Karpas-422 (cell line): ENCODE results near the gene DTYMK. TPM values are rescaled to one million over a fixed set of nuclear protein-coding genes. Genes with fewer than 3 reads are reported as not detected.

ENCODE experiments used
- DNase-seq: peaks from one replicate; pipeline ENCODE4 v3.0.0-alpha.2; 2015
- H2AFZ ChIP-seq: fragments of 200-600 bp; sonication (generic); 2 replicates; pipeline ENCODE4 v1.6.1; 2014; ENCODE audit warnings: antibody characterized with exemption, low read length, mixed read lengths
- H3K27ac ChIP-seq: fragments of 200-600 bp; sonication (generic); 2 replicates; pipeline ENCODE4 v1.5.1; 2014; ENCODE audit warnings: mild to moderate bottlenecking, low read length, moderate library complexity
- H3K27me3 ChIP-seq: fragments of 200-600 bp; sonication (generic); 2 replicates; pipeline ENCODE4 v1.6.1; 2014; ENCODE audit warnings: low read length, mixed read lengths
- H3K36me3 ChIP-seq: fragments of 200-600 bp; sonication (generic); 2 replicates; pipeline ENCODE4 v1.6.1; 2014; ENCODE audit warnings: low read length, mixed read lengths; ENCODE audit not compliant: insufficient read depth
- H3K4me1 ChIP-seq: fragments of 200-600 bp; sonication (generic); 2 replicates; pipeline ENCODE4 v1.6.1; 2014; ENCODE audit warnings: mild to moderate bottlenecking, low read length, mixed read lengths
- H3K4me2 ChIP-seq: fragments of 200-600 bp; sonication (generic); 2 replicates; pipeline ENCODE4 v1.6.1; 2014; ENCODE audit warnings: low read length, low read depth, mild to moderate bottlenecking; ENCODE audit not compliant: poor library complexity, severe bottlenecking
- H3K4me3 ChIP-seq: fragments of 200-600 bp; sonication (generic); 2 replicates; pipeline ENCODE4 v1.5.1; 2014; ENCODE audit warnings: mild to moderate bottlenecking, antibody characterized with exemption, low read length, mixed read lengths
- H3K79me2 ChIP-seq: fragments of 200-600 bp; sonication (generic); 2 replicates; pipeline ENCODE4 v1.6.1; 2014; ENCODE audit warnings: mild to moderate bottlenecking, low read length, mixed read lengths
- H3K9ac ChIP-seq: fragments of 200-600 bp; sonication (generic); 2 replicates; pipeline ENCODE4 v1.6.0; 2014; ENCODE audit warnings: low read length
- H3K9me2 ChIP-seq: fragments of 200-600 bp; sonication (generic), shearing (Covaris generic); replicated peaks from 2 replicates; pipeline ENCODE4 v1.6.0; 2014; ENCODE audit warnings: mild to moderate bottlenecking, low read length, moderate library complexity; ENCODE audit not compliant: insufficient read depth
- H3K9me3 ChIP-seq: fragments of 300-700, 200-600 bp; sonication (generic); 2 replicates; pipeline ENCODE4 v1.6.1; 2014; ENCODE audit warnings: low read length, mixed read lengths
- H4K20me1 ChIP-seq: fragments of 200-600 bp; sonication (generic); 2 replicates; pipeline ENCODE4 v1.6.1; 2014; ENCODE audit warnings: mild to moderate bottlenecking, antibody characterized with exemption, low read length, low read depth; ENCODE audit not compliant: insufficient read depth
- total RNA-seq: library from RNA; depleted of rRNA; stranded (reverse); fragments of >200 nt; shearing (Covaris generic); gene quantifications from 2 replicates; pipeline ENCODE4 v1.2.3, GENCODE V29; 2014; ENCODE audit warnings: low replicate concordance

The DTYMK gene
- total RNA-seq, 1 experiment from 2014 or later, result 32.0 TPM

DNA sequence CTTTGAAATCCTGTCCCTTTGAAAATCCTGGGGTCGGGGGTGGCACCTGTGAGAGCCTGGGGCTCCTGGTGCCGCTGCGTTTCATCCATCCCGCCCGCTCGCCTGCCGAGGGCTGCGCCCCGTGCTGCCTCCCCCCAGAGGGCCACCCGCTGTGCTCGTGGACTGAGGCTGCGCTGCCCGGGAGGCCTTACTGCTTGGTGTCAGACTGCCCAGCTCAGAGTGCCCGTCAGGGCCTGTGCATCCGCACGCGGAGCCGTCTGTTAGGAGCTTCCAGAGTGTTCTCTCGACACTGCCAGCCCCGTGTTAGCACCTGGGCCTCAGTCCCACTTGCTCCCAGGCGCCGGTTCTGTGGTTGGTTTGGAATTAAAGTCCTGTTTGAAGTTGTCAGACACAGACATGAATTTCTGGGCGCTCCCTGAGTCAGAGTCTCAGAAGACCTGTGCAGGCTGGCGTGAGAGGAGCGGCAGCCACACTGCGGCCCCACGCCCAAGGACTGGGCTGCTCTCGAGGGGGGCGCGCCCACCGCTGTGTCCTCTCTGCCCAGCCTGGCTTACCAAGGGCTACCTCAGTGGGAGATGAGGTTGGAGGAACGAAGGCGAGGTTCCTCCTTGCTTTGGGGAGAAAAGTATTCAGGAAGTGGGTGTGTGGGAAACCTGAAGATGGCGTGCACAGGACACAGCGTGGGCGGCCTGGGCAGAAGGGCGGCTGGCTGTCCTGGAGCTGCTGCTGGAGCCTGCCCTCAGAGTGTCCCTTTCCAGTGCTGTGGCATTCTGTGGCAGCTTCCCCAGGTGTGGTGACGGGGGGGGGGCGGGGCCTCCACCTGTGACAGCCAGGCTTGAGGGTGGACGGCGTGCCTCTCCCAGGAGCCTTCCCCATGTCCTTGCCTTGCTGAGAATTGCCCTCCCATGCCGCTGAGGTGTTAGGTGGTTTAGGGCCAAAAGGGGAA lies 14.1 kb downstream of the DTYMK start:
- DNase-seq, result no peak
- no peaks in the 10 kb centered on the region for H3K36me3 ChIP-seq

DNA sequence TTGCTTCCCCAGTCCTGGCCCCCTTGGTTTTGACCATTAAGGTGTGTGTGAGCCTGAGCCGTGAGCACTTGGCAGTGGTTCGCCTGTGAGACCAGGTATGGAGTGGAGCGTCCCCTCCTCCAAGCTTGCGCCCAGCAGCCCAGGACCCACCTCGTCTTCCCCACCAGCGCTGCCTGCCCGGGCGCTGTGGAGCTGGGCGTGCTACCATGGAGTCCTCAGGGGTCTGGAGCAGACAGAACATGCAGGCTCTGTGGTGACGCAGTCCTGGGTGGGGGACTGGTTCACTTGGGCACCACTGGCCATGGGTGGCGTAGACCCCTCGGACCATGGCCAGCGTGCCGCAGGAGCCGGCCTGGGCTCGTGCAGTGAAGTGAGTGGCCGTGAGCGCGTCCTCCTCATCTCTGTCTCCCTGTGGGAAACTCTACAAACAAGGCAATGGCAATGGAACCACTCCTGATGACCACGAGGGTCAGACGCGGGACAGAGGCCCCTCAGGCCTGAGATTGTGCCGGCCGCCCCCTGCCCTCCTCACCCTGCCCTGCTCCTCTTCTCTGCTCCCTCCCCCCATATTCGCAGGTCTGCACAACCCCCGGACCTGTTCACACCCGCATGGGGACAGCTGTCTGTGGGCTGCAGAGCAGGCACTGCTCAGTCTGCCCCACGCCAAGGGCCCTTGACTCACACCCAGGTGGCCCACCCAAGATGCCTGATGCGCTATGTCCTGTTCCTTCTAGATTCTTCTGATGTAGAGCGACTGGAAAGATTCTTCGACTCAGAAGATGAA lies 15.0 kb downstream of the DTYMK start:
- DNase-seq, result no peak
- no peaks in the 10 kb centered on the region for H3K36me3 ChIP-seq
- H3K4me3 ChIP-seq, result no peak overlapping the region
- H3K9me2 ChIP-seq, result no peaks in the 10 kb centered on the region
- no peaks in the 10 kb centered on the region for H4K20me1 ChIP-seq
- H3K27me3 ChIP-seq, result no peaks in the 10 kb centered on the region
- H3K4me2 ChIP-seq, result no peak overlapping the region
- H3K9ac ChIP-seq, result no peak overlapping the region
- no peak overlapping the region for H2AFZ ChIP-seq
- H3K9me3 ChIP-seq, result no peaks in the 10 kb centered on the region
- no peaks in the 10 kb centered on the region for H3K79me2 ChIP-seq
- H3K27ac ChIP-seq, result no peak overlapping the region
- no peaks in the 10 kb centered on the region for H3K4me1 ChIP-seq

More for the DNA sequence above, 14.1 kb downstream of the DTYMK start:
- no peaks in the 10 kb centered on the region for H3K9me2 ChIP-seq
- no peaks in the 10 kb centered on the region for H3K27me3 ChIP-seq
- H3K27ac ChIP-seq, result no peak overlapping the region
- H3K4me3 ChIP-seq, result no peak overlapping the region
- H3K4me2 ChIP-seq, result no peak overlapping the region
- no peaks in the 10 kb centered on the region for H4K20me1 ChIP-seq
- no peaks in the 10 kb centered on the region for H3K9me3 ChIP-seq
- H2AFZ ChIP-seq, result no peak overlapping the region
- H3K9ac ChIP-seq, result no peak overlapping the region
- no peaks in the 10 kb centered on the region for H3K79me2 ChIP-seq
- H3K4me1 ChIP-seq, result no peaks in the 10 kb centered on the region

DNA sequence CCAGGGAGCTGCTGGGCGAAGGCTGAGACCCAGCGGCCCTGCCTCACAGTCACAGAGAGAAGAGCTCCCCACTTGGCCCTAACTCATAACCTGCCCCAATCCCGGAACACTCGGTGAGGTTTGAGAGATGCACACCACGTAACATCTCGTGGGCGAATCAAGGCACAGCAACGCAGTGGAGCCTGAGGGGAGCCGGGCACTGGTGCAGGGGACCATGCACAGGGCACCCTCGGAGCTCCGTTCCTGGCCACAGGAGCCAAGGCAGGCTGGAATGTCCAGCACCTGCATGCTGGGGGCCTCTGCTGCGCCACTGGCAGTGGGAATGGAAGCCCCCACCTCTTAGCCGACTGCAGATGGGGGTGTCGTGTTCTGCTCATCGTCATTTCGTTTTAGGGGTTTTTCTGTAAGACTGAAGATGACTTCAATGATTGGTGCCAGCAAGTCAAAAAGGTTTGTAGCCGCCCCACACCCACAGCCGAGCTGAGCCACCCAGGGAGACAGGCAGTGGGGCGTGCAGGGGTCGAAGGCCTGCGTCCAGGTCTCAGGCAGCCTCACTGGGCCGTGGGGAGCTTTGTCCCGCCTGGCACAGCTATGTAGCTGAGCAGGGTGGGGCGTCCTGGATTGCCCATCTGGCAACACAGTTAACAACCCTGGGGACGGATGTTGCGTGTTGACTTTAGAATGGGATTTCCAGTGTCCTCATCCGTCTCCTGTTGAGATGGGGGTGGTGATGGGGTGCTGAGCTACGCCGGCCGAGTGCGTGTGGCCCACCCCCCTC lies 16.1 kb downstream of the DTYMK start:
- H4K20me1 ChIP-seq, result peaks cover 4% of the 10 kb centered on the region; the same call in 1 of the 2 replicates
- no peaks in the 10 kb centered on the region for H3K9me2 ChIP-seq
- H3K9ac ChIP-seq, result no peak overlapping the region
- no peaks in the 10 kb centered on the region for H3K27me3 ChIP-seq
- no peaks in the 10 kb centered on the region for H3K9me3 ChIP-seq
- no peak overlapping the region for H3K4me2 ChIP-seq
- 0 out of 2 replicates have a peak, but pooled peaks cover 2% of the 10 kb centered on the region for H3K36me3 ChIP-seq
- H3K4me1 ChIP-seq, result no peaks in the 10 kb centered on the region
- no peak for DNase-seq
- H3K27ac ChIP-seq, result no peak overlapping the region
- H3K4me3 ChIP-seq, result no peak overlapping the region
- no peak overlapping the region for H2AFZ ChIP-seq
- no peaks in the 10 kb centered on the region for H3K79me2 ChIP-seq

DNA sequence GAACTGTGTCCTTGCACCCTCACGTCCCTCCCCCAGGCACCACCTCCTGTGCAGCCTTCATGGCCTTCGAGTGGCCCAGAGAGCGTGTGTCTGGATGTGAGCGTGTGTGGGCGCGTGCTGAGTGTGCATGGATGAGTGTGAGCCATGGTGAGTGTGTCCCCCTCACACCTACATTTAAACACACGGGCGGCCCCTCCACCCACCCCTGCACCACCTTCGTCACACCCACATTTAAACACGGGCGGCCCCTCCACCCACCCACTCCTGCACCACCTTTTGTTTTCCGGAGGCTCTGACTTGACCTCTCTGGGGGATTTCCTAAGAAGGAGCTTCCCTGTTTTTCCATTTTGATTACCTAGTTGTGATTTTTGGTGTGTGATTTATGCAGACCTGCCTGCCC lies 17.8 kb downstream of the DTYMK start:
- Histone ChIP-seq H3K4me1 (no peaks in the 10 kb centered on the region), H3K9ac (no peak overlapping the region), H3K36me3 (0 out of 2 replicates have a peak, but pooled peaks cover 2% of the 10 kb centered on the region), H3K4me3 (no peak overlapping the region), H3K79me2 (no peaks in the 10 kb centered on the region), H4K20me1 (peaks cover 4% of the 10 kb centered on the region; the same call in 1 of the 2 replicates), H3K27me3 (no peaks in the 10 kb centered on the region), H3K27ac (no peak overlapping the region), H3K9me3 (no peaks in the 10 kb centered on the region), H3K4me2 (no peak overlapping the region), H2AFZ (no peak overlapping the region), H3K9me2 (no peaks in the 10 kb centered on the region)
- DNase-seq, result no peak

DNA sequence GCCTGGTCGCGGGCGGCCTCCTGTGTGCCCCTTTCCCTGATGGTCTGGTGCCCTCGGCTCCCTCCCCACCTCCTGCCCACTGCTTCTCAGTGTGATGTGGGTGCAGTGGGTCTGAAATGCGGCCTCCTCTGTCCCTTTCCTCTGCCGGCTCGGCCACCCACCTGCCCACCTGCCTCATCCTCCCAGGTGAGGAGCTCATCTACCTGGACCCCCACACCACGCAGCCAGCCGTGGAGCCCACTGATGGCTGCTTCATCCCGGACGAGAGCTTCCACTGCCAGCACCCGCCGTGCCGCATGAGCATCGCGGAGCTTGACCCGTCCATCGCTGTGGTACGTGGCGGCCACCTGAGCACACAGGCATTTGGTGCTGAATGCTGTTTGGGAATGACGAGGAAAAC lies 18.3 kb downstream of the DTYMK start:
- H3K4me3 ChIP-seq, result no peak overlapping the region
- no peak overlapping the region for H3K27ac ChIP-seq
- H3K27me3 ChIP-seq, result no peaks in the 10 kb centered on the region
- no peak overlapping the region for H3K9ac ChIP-seq
- H3K79me2 ChIP-seq, result no peaks in the 10 kb centered on the region
- H4K20me1 ChIP-seq, result peaks cover 4% of the 10 kb centered on the region; the same call in 1 of the 2 replicates
- no peaks in the 10 kb centered on the region for H3K9me2 ChIP-seq
- H3K36me3 ChIP-seq, result 0 out of 2 replicates have a peak, but pooled peaks cover 2% of the 10 kb centered on the region
- no peak overlapping the region for H2AFZ ChIP-seq
- no peak for DNase-seq
- H3K4me2 ChIP-seq, result no peak overlapping the region
- no peaks in the 10 kb centered on the region for H3K9me3 ChIP-seq
- no peaks in the 10 kb centered on the region for H3K4me1 ChIP-seq

DNA sequence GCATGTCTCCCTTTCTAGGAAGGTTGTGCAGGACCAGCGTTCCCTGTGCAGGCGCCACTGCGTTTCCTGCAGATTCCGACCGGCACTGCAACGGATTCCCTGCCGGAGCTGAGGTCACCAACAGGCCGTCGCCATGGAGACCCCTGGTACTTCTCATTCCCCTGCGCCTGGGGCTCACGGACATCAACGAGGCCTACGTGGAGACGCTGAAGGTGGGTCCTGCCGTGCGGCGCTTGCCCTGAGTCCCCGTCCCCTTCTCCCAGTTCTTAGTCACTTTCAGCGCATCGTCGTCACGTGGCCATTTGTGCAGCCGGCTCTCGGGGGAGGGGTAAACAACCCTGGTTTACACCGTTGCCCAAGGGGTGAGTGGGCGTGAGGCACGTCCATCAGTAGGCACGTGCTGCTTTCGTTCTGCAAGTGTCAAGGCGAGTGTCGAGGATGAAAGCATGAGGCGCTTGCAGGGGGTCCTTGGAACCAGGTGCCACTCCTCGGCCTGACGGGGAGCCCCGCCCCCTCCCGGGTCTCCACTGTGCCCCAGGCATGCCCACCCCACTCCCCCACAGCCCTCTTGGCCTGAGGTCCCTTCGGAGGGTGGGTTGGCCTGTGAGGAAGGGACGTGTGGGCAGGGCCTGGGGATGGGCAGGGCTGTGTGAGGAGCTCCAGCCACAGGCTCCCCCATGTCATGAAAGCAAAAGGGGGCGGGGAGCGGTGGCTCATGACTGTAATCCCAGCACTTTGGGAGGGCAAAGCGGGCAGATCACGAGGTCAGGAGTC lies 19.8 kb downstream of the DTYMK start:
- no peak overlapping the region for H2AFZ ChIP-seq
- H3K79me2 ChIP-seq, result no peaks in the 10 kb centered on the region
- no peak overlapping the region for H3K27ac ChIP-seq
- H3K9me3 ChIP-seq, result no peaks in the 10 kb centered on the region
- H3K27me3 ChIP-seq, result no peaks in the 10 kb centered on the region
- no peak for DNase-seq
- H3K9me2 ChIP-seq, result no peaks in the 10 kb centered on the region
- H3K4me3 ChIP-seq, result no peak overlapping the region
- H3K4me2 ChIP-seq, result no peak overlapping the region
- peaks cover 4% of the 10 kb centered on the region; the same call in 1 of the 2 replicates for H4K20me1 ChIP-seq
- no peaks in the 10 kb centered on the region for H3K4me1 ChIP-seq
- no peak overlapping the region for H3K9ac ChIP-seq
- 0 out of 2 replicates have a peak, but pooled peaks cover 2% of the 10 kb centered on the region for H3K36me3 ChIP-seq

DNA sequence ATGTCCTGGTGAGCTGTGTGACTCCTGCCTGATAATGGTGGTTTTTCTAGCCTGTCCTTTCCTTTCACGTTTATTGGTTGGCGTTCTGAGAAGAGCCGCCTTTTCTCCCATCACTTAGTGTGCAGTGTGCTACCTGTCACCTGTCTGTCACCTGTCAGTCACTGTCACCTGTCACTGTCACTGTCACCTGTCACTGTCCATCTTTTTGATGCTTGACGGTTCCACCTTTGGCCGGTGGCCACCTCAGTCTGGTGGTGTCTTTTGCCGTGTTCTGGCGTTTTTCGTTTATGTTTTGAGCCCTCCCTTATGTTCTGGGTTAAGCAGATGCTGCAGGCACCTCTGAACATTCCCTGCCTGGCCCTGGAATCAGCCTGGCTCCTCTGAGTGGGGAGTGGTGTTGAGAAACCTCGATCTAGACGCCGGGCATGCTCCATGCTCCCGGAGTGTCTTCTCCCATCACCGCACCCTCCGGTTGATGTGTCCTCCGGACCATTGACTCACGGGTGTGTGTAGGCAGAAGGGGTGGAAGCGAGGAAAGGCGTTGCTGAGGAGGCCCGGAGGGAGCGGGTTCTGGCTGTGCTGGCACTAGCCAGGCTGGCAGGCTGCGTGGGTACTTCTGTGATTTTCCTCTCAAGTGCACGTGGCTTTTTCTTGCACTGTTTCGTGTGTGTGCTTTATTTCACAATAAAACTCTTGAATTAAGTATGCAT lies 20.7 kb downstream of the DTYMK start:
- Histone ChIP-seq H3K27me3 (no peaks in the 10 kb centered on the region), H3K9me2 (no peaks in the 10 kb centered on the region), H3K4me3 (no peak overlapping the region), H3K79me2 (no peaks in the 10 kb centered on the region), H3K9me3 (no peaks in the 10 kb centered on the region), H2AFZ (no peak overlapping the region), H3K9ac (no peak overlapping the region), H3K4me2 (no peak overlapping the region), H4K20me1 (peaks cover 4% of the 10 kb centered on the region; the same call in 1 of the 2 replicates), H3K4me1 (no peaks in the 10 kb centered on the region), H3K36me3 (0 out of 2 replicates have a peak, but pooled peaks cover 2% of the 10 kb centered on the region), H3K27ac (no peak overlapping the region)
- no peak for DNase-seq
